Measurements from ENCODE around the gene GAK. TPM values are rescaled to one million over a fixed set of nuclear protein-coding genes. Genes with fewer than 3 reads are reported as not detected.

Gene GAK
- total and polyA plus RNA-seq, 2 of the 13 experiments (the other 11 are each of a cell fraction or from before 2014, with no cell fraction given), result 17.5 to 44.3 TPM

- DNase-seq (ENCODE audit: low spot score) (no peak), FAIRE-seq (no peak), ATAC-seq (no peak)
- Histone ChIP-seq H4K20me1 (ENCODE audit: insufficient read depth, low read length) (peaks cover 7% of the 10 kb centered on the region; the same call in 1 of the 2 replicates), H3K79me2 (ENCODE audit: insufficient read depth, low read length) (no peaks in the 10 kb centered on the region), H3K4me2 (ENCODE audit: low read depth, low read length) (no peak overlapping the region), H3K36me3 (replicated peaks in 1 of 2; ENCODE audit: control insufficient read depth in 1 of 2, insufficient read depth in 2 of 2, low read length in 2 of 2) (no peaks in the 10 kb centered on the region), H3K4me1 (ENCODE audit: insufficient read depth, low read length) (peaks cover 23% of the 10 kb centered on the region), H3K27ac (ENCODE audit: extremely low read length, insufficient read depth, low read length) (no peak overlapping the region), H3K27me3 (ENCODE audit: control insufficient read depth in 1 of 2, insufficient read depth in 2 of 2, low read length in 2 of 2) (peaks cover 38 to 86% of the 10 kb centered on the region in 2 experiments), H3K9me3 (ENCODE audit: low read length) (no peaks in the 10 kb centered on the region; the same call in 1 of the 2 replicates), H3K4me3 (replicated peaks in 1 of 3; ENCODE audit: insufficient read depth in 1 of 3, low read depth in 2 of 3, low read length in 3 of 3) (no peak overlapping the region), H3K9ac (ENCODE audit: insufficient read depth, low read depth, low read length) (no peak overlapping the region), H2AFZ (ENCODE audit: low read length) (no peak overlapping the region)
- CTCF ChIA-PET (ENCODE audit: low intra/inter-chr PET ratio, low total read pairs), result no interaction called here
- no TSS peak for BruUV-seq (replicated peaks)
- in situ Hi-C loops (cut with HindIII; ENCODE audit: extremely low pct_ligation_motif_present, low pct_unique_long_range_greater_than_20kb) (no loop called here), intact Hi-C loops (cut with micrococcal nuclease; ENCODE audit: unreplicated experiment) (no loop called here)
- POLR2A ChIA-PET, result no interaction called here
- 41% methylated on average over 3 of the region's 7 CpGs for WGBS (ENCODE audit: low lambda C conversion rate)
- TF ChIP-seq ZFP1 (CRISPR knock-in tag; IDR thresholded peaks at IDR 0.05) (no peak), REL (CRISPR knock-in tag; conservative IDR thresholded peaks at IDR 0.05) (no peak), ZNF660 (CRISPR knock-in tag; IDR thresholded peaks at IDR 0.05; ENCODE audit: borderline replicate concordance, low read depth) (no peak), RFXAP (CRISPR knock-in tag; IDR thresholded peaks at IDR 0.05; ENCODE audit: borderline replicate concordance) (no peak), ZNF138 (CRISPR knock-in tag; IDR thresholded peaks at IDR 0.05; ENCODE audit: low read depth) (no peak)
Observed at GRCh38 chr4:832108-832507, 100.0 kb downstream of the GAK start.

GRCh38 chr4:831483-831805, 100.7 kb downstream of the GAK start:
- no peak overlapping the region for H3K27ac ChIP-seq (ENCODE audit: extremely low read length, insufficient read depth, low read length)
- no TSS peak for BruUV-seq (replicated peaks)
- POLR2A ChIA-PET, result no interaction called here
- H3K27me3 ChIP-seq (ENCODE audit: control insufficient read depth in 1 of 2, insufficient read depth in 2 of 2, low read length in 2 of 2), result peaks cover 38 to 90% of the 10 kb centered on the region in 2 experiments
- in situ Hi-C loops (cut with HindIII; ENCODE audit: extremely low pct_ligation_motif_present, low pct_unique_long_range_greater_than_20kb) (no loop called here), intact Hi-C loops (cut with micrococcal nuclease; ENCODE audit: unreplicated experiment) (no loop called here)
- TF ChIP-seq HHEX (CRISPR knock-in tag; IDR thresholded peaks at IDR 0.05), result no peak
- TF ChIP-seq ZKSCAN8 (CRISPR knock-in tag; IDR thresholded peaks at IDR 0.05; ENCODE audit: borderline replicate concordance), result no peak
- no peak for TF ChIP-seq TBX3 (IDR thresholded peaks at IDR 0.05; ENCODE audit: borderline replicate concordance)
- TF ChIP-seq MEIS1 (CRISPR knock-in tag; IDR thresholded peaks at IDR 0.05; ENCODE audit: borderline replicate concordance), result no peak
- no peak for TF ChIP-seq FLYWCH1 (CRISPR knock-in tag; IDR thresholded peaks at IDR 0.05)
- TF ChIP-seq CBX1 (IDR thresholded peaks at IDR 0.05; ENCODE audit: low read depth), result no peak
- TF ChIP-seq REPIN1 (CRISPR knock-in tag; IDR thresholded peaks at IDR 0.05; ENCODE audit: borderline replicate concordance, low read depth), result no peak
- H2AFZ ChIP-seq (ENCODE audit: low read length), result no peak overlapping the region
- no peaks in the 10 kb centered on the region for H3K36me3 ChIP-seq (replicated peaks in 1 of 2; ENCODE audit: control insufficient read depth in 1 of 2, insufficient read depth in 2 of 2, low read length in 2 of 2)
- H3K4me2 ChIP-seq (ENCODE audit: low read depth, low read length), result no peak overlapping the region
- H3K9ac ChIP-seq (ENCODE audit: insufficient read depth, low read depth, low read length), result no peak overlapping the region
- ATAC-seq, result no peak
- DNase-seq (ENCODE audit: low spot score), result no peak
- H3K79me2 ChIP-seq (ENCODE audit: insufficient read depth, low read length), result no peaks in the 10 kb centered on the region
- CTCF ChIA-PET (ENCODE audit: low intra/inter-chr PET ratio, low total read pairs), result no interaction called here
- peaks cover 7% of the 10 kb centered on the region; the same call in 1 of the 2 replicates for H4K20me1 ChIP-seq (ENCODE audit: insufficient read depth, low read length)
- no peaks in the 10 kb centered on the region for H3K9me3 ChIP-seq (ENCODE audit: low read length)
- H3K4me1 ChIP-seq (ENCODE audit: insufficient read depth, low read length), result peaks cover 19% of the 10 kb centered on the region
- FAIRE-seq, result no peak
- H3K4me3 ChIP-seq (replicated peaks in 1 of 3; ENCODE audit: insufficient read depth in 1 of 3, low read depth in 2 of 3, low read length in 3 of 3), result no peak overlapping the region
- WGBS (ENCODE audit: low lambda C conversion rate), result 0% methylated on average over 2 of the region's 3 CpGs
